HepG2 (cell line): Measurements from ENCODE around the gene IFIT3. TPM values are rescaled to one million over a fixed set of nuclear protein-coding genes. Genes with fewer than 3 reads are reported as not detected.
A peak's percentile ranks its signal among the peaks of the same experiment; 100 is the strongest.

Source experiments
- AGO1 ChIP-seq: fragments of 200-400 bp; formaldehyde crosslinking; IDR thresholded peaks from 2 replicates; pipeline ENCODE4 v1.6.1; 2017; ENCODE audit warnings: mild to moderate bottlenecking, low read depth, low read length, moderate library complexity; ENCODE audit not compliant: poor library complexity, severe bottlenecking
- CREM ChIP-seq, 2 experiments: sonication (generic) in 1 of 2; formaldehyde crosslinking in 1 of 2; IDR thresholded peaks; 2 replicates each; pipeline versions ENCODE4 v1.4.0 to v1.6.1; 2016 to 2020; ENCODE audit warnings: antibody characterized with exemption in 1 of 2, mild to moderate bottlenecking in 1 of 2, missing genetic modification reagents in 1 of 2
- HDAC6 ChIP-seq: fragments of 200-600 bp; sonication (generic); IDR thresholded peaks from 2 replicates; pipeline ENCODE4 v1.7.0; 2017; ENCODE audit warnings: mild to moderate bottlenecking, antibody characterized with exemption, low read length, low read depth
- HMGXB3 ChIP-seq: sonication (generic); formaldehyde crosslinking; IDR thresholded peaks from 2 replicates; pipeline ENCODE4 v1.4.0; 2020; ENCODE audit warnings: missing genetic modification reagents, borderline replicate concordance
- KMT2B ChIP-seq: IDR thresholded peaks from 2 replicates; pipeline ENCODE4 v1.6.1; 2016; ENCODE audit warnings: missing genetic modification reagents, missing compliant biosample characterization
- NRL ChIP-seq: sonication (generic); formaldehyde crosslinking; IDR thresholded peaks from 2 replicates; pipeline ENCODE4 v1.5.0; 2020; ENCODE audit warnings: missing genetic modification reagents, mild to moderate bottlenecking, moderate library complexity, borderline replicate concordance
- SAP130 ChIP-seq: IDR thresholded peaks from 2 replicates; pipeline ENCODE4 v1.6.1; 2016; ENCODE audit warnings: low read depth
- SMAD9 ChIP-seq: sonication (generic); formaldehyde crosslinking; IDR thresholded peaks from 2 replicates; pipeline ENCODE4 v1.5.1; 2020; ENCODE audit warnings: mild to moderate bottlenecking, missing genetic modification reagents
- SOX5 ChIP-seq: IDR thresholded peaks from 2 replicates; pipeline ENCODE4 v1.6.1; 2016; ENCODE audit warnings: borderline replicate concordance
- YEATS4 ChIP-seq: sonication (generic); formaldehyde crosslinking; IDR thresholded peaks from 2 replicates; pipeline ENCODE4 v1.4.0; 2020; ENCODE audit warnings: missing genetic modification reagents, borderline replicate concordance
- ZMYM2 ChIP-seq: sonication (generic); formaldehyde crosslinking; IDR thresholded peaks from 2 replicates; pipeline ENCODE4 v1.8.0; 2022; ENCODE audit warnings: mild to moderate bottlenecking, missing genetic modification reagents
- ZNF605 ChIP-seq: sonication (generic); formaldehyde crosslinking; IDR thresholded peaks from 2 replicates; pipeline ENCODE4 v1.8.0; 2022; ENCODE audit warnings: mild to moderate bottlenecking, missing genetic modification reagents
- ZNF746 ChIP-seq: sonication (generic); formaldehyde crosslinking; IDR thresholded peaks from 2 replicates; pipeline ENCODE4 v1.8.0; 2022; ENCODE audit warnings: mild to moderate bottlenecking, missing genetic modification reagents
- ZNF83 ChIP-seq: sonication (generic); formaldehyde crosslinking; IDR thresholded peaks from 2 replicates; pipeline ENCODE4 v1.4.0; 2020; ENCODE audit warnings: missing genetic modification reagents, mild to moderate bottlenecking, borderline replicate concordance
- ZNF841 ChIP-seq: sonication (generic); formaldehyde crosslinking; IDR thresholded peaks from 2 replicates; pipeline ENCODE4 v1.8.1; 2023; ENCODE audit warnings: missing genetic modification reagents, borderline replicate concordance
- ZZZ3 ChIP-seq: sonication (generic); formaldehyde crosslinking; IDR thresholded peaks from 2 replicates; pipeline ENCODE4 v1.4.0; 2020; ENCODE audit warnings: missing genetic modification reagents, mild to moderate bottlenecking, borderline replicate concordance
- polyA plus RNA-seq, 8 experiments: library from polyadenylated mRNA; depleted of rRNA in 3 of 8; stranded (reverse) in 7 of 8; unstranded in 1 of 8; fragments of >200 nt; fragmentation: Illumina TruSeq in 4 of 8; extraction: Trizol in 4 of 8; gene quantifications; 2 replicates each; pipeline versions ENCODE4 v1.2.1 to v1.2.3, GENCODE V29; 2011 to 2016; ENCODE audit warnings: low read depth in 4 of 8, missing spikeins in 1 of 8, mixed read lengths in 1 of 8; ENCODE audit not compliant: insufficient read depth in 1 of 8
- total RNA-seq, 5 experiments: library from RNA; depleted of rRNA; stranded (reverse); fragments of >200 nt; fragmentation: Illumina TruSeq; extraction: Trizol; gene quantifications; 2 replicates each; pipeline ENCODE4 v1.2.3, GENCODE V29; 2016; ENCODE audit warnings: low read depth in 1 of 5
- TF ChIP-seq, protein P1 (sequence below): sonication (generic); formaldehyde crosslinking; IDR thresholded peaks from 2 replicates; pipeline ENCODE4 v1.5.1; 2020; ENCODE audit warnings: mild to moderate bottlenecking, missing genetic modification reagents, moderate library complexity
- TF ChIP-seq, protein P2 (sequence below): sonication (generic); formaldehyde crosslinking; conservative IDR thresholded peaks from 2 replicates; pipeline ENCODE4 v1.4.0; 2020; ENCODE audit warnings: missing genetic modification reagents
- TF ChIP-seq, protein P3 (sequence below): sonication (generic); formaldehyde crosslinking; IDR thresholded peaks from 2 replicates; pipeline ENCODE4 v1.5.0; 2020; ENCODE audit warnings: mild to moderate bottlenecking, missing genetic modification reagents

Gene IFIT3
- total and polyA plus RNA-seq, 2 of the 13 experiments (the other 11 are each of a cell fraction or from before 2014, with no cell fraction given) = 0.48 to 3.1 TPM

- TF ChIP-seq ZNF746 (CRISPR knock-in tag) (no peak), ZMYM2 (no peak), ZZZ3 (no peak), SMAD9 (CRISPR knock-in tag) (no peak), ZNF605 (CRISPR knock-in tag) (no peak), HMGXB3 (CRISPR knock-in tag) (no peak), ZNF83 (CRISPR knock-in tag) (no peak), YEATS4 (peak; percentile 57; the same call in 1 of the 2 replicates), KMT2B (CRISPR knock-in tag) (peak; percentile 46), HDAC6 (no peak), SAP130 (CRISPR knock-in tag) (peak; percentile 53), SOX5 (CRISPR knock-in tag) (peak; percentile 40; the same call in 1 of the 2 replicates), AGO1 (no peak), CREM (IDR thresholded peaks at IDR 0.05) (peak; percentile 18; the same call in 1 of the 2 replicates), CREM (CRISPR knock-in tag; IDR thresholded peaks at IDR 0.05) (no peak), NRL (CRISPR knock-in tag) (no peak), ZNF841 (CRISPR knock-in tag) (no peak)
- TF ChIP-seq, protein P1, sequence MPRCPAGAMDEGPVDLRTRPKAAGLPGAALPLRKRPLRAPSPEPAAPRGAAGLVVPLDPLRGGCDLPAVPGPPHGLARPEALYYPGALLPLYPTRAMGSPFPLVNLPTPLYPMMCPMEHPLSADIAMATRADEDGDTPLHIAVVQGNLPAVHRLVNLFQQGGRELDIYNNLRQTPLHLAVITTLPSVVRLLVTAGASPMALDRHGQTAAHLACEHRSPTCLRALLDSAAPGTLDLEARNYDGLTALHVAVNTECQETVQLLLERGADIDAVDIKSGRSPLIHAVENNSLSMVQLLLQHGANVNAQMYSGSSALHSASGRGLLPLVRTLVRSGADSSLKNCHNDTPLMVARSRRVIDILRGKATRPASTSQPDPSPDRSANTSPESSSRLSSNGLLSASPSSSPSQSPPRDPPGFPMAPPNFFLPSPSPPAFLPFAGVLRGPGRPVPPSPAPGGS = no peak
- TF ChIP-seq, protein P2, sequence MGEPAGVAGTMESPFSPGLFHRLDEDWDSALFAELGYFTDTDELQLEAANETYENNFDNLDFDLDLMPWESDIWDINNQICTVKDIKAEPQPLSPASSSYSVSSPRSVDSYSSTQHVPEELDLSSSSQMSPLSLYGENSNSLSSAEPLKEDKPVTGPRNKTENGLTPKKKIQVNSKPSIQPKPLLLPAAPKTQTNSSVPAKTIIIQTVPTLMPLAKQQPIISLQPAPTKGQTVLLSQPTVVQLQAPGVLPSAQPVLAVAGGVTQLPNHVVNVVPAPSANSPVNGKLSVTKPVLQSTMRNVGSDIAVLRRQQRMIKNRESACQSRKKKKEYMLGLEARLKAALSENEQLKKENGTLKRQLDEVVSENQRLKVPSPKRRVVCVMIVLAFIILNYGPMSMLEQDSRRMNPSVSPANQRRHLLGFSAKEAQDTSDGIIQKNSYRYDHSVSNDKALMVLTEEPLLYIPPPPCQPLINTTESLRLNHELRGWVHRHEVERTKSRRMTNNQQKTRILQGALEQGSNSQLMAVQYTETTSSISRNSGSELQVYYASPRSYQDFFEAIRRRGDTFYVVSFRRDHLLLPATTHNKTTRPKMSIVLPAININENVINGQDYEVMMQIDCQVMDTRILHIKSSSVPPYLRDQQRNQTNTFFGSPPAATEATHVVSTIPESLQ (CRISPR knock-in tag) = no peak
- TF ChIP-seq, protein P3, sequence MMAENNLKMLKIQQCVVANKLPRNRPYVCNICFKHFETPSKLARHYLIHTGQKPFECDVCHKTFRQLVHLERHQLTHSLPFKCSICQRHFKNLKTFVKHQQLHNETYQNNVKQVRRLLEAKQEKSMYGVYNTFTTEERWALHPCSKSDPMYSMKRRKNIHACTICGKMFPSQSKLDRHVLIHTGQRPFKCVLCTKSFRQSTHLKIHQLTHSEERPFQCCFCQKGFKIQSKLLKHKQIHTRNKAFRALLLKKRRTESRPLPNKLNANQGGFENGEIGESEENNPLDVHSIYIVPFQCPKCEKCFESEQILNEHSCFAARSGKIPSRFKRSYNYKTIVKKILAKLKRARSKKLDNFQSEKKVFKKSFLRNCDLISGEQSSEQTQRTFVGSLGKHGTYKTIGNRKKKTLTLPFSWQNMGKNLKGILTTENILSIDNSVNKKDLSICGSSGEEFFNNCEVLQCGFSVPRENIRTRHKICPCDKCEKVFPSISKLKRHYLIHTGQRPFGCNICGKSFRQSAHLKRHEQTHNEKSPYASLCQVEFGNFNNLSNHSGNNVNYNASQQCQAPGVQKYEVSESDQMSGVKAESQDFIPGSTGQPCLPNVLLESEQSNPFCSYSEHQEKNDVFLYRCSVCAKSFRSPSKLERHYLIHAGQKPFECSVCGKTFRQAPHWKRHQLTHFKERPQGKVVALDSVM = peak; percentile 99
Measured at GRCh38 chr10:89332123-89332633, 4.4 kb downstream of the IFIT3 start (continued).
